Right lobe of liver (tissue), 6 donors: ENCODE data around the gene RNASET2. TPM values are rescaled to one million over a fixed set of nuclear protein-coding genes. Genes with fewer than 3 reads are reported as not detected.

Experiments
- ATAC-seq, 4 donors: fragments of 200-7000 bp; cut with Tn5 transposase; one replicate each; pipeline ENCODE4 v1.9.1; 2020; ENCODE audit warnings: mild to moderate bottlenecking in 4 of 4, moderate library complexity in 4 of 4
- DNase-seq, 3 donors: peaks; one replicate each; pipeline ENCODE4 v3.0.0-alpha.2; 2020
- H3K27ac ChIP-seq, 3 donors: fragments of 200-600 bp; one replicate each; pipeline ENCODE4 v1.8.0; 2022
- H3K27me3 ChIP-seq, 2 donors: fragments of 200-600 bp; one replicate each; pipeline ENCODE4 v1.8.0; 2022
- H3K36me3 ChIP-seq, 4 donors: fragments of 200-600 bp; sonication (generic) in 1 of 4; one replicate each; pipeline versions ENCODE4 v1.5.1 to v1.8.0; 2017 to 2022; ENCODE audit warnings: control low read depth in 1 of 4
- H3K4me1 ChIP-seq, 4 donors: fragments of 200-600 bp; sonication (generic) in 1 of 4; one replicate each; pipeline versions ENCODE4 v1.5.1 to v1.8.0; 2017 to 2022; ENCODE audit warnings: control low read depth in 1 of 4
- H3K4me3 ChIP-seq, 3 donors: fragments of 200-600 bp; one replicate each; pipeline ENCODE4 v1.8.0; 2022
- H3K9me3 ChIP-seq, 4 donors: fragments of 200-600 bp; sonication (generic) in 1 of 4; one replicate each; pipeline versions ENCODE4 v1.5.1 to v1.8.0; 2017 to 2022; ENCODE audit warnings: control low read depth in 1 of 4
- CTCF ChIP-seq, 4 donors: fragments of 200-600 bp in 3 of 4; fragments of 450-650 bp in 1 of 4; IDR thresholded peaks; one replicate each; pipeline versions ENCODE4 v1.5.1 to v1.8.0; 2016 to 2022; ENCODE audit warnings: antibody characterized with exemption in 4 of 4, mild to moderate bottlenecking in 2 of 4
- POLR2A ChIP-seq: fragments of 450-650 bp; IDR thresholded peaks from one replicate; pipeline ENCODE4 v1.6.1; 2017; ENCODE audit warnings: antibody characterized with exemption, mild to moderate bottlenecking
- WGBS: methylation state at CpG from one replicate; pipeline ENCODE4 v1.1.6; 2018; ENCODE audit warnings: low coverage, low lambda C conversion rate; ENCODE audit not compliant: insufficient coverage; ENCODE audit errors: missing lambda C conversion rate; 5-methylcytosine and 5-hydroxymethylcytosine counted together
- intact Hi-C, 2 donors: fragments of 100-400 bp; cut with DNase I; formaldehyde crosslinking; loops; one replicate each; pipeline versions ENCODE4 v1.11.2 to v1.14.1; 2022
- total RNA-seq, 6 experiments: library from RNA; depleted of rRNA in 2 of 6; stranded (reverse); fragments of >200 nt in 2 of 6; fragmentation: NEBNext Ultra II Directional in 3 of 6; extraction: Animal tissue kit (Norgen Biotek cat#: 25700) in 3 of 6; gene quantifications; one replicate each; pipeline versions ENCODE4 v1.1.0 to v1.2.4, GENCODE V29; 2016 to 2023
- donor health status: DM: no; HTN: yes; CAD: no.
- donor health status: DM: no; HTN: no; CAD: no.
- donor health status: DM: no; HTN: no; CAD: no.
- donor health status: DM: no; HTN: yes; CAD: no.
- donor health status: DM: no; HTN: yes; CAD: no.

RNASET2 gene
- total RNA-seq, 6 experiments from 2014 or later, result 21.7 to 48.4 (median 30.8) TPM

GRCh38 chr6:166936079-166936787 is 20.1 kb downstream of the RNASET2 start:
- Histone ChIP-seq H3K4me1 (no peaks in the 10 kb centered on the region), H3K27me3 (no peaks in the 10 kb centered on the region), H3K9me3 (no peaks in the 10 kb centered on the region), H3K4me3 (no peak overlapping the region), H3K36me3 (peaks cover 0 to 9% (median 0%) of the 10 kb centered on the region in 4 donors), H3K27ac (no peak overlapping the region)
- ATAC-seq (peak; percentile 16 to 64 (median 50)), DNase-seq (no peak)
- WGBS, result 52% methylated on average over 6 of the region's 8 CpGs
- no peak for TF ChIP-seq CTCF (IDR thresholded peaks at IDR 0.05)
- TF ChIP-seq POLR2A, result no peak
- intact Hi-C loops, result no loop called here

- H3K27ac ChIP-seq, result no peak overlapping the region
- H3K27me3 ChIP-seq, result no peaks in the 10 kb centered on the region
- ATAC-seq (no peak), DNase-seq (no peak)
- WGBS, result 84% methylated on average over 7 of the region's 7 CpGs
- H3K4me1 ChIP-seq, result no peaks in the 10 kb centered on the region
- peaks cover 0 to 9% (median 0%) of the 10 kb centered on the region in 4 donors for H3K36me3 ChIP-seq
- TF ChIP-seq POLR2A (no peak), CTCF (IDR thresholded peaks at IDR 0.05) (no peak)
- intact Hi-C loops, result no loop called here
- no peaks in the 10 kb centered on the region for H3K9me3 ChIP-seq
- H3K4me3 ChIP-seq, result no peak overlapping the region
Observed at GRCh38 chr6:166935353-166935752, 21.0 kb downstream of the RNASET2 start.

- H3K4me1 ChIP-seq, result no peaks in the 10 kb centered on the region
- ATAC-seq (no peak), DNase-seq (no peak)
- no peaks in the 10 kb centered on the region for H3K27me3 ChIP-seq
- no peak overlapping the region for H3K27ac ChIP-seq
- TF ChIP-seq CTCF (IDR thresholded peaks at IDR 0.05), result no peak
- no peak for TF ChIP-seq POLR2A
- intact Hi-C loops, result no loop called here
- 95% methylated on average over 7 of the region's 8 CpGs for WGBS
- peaks cover 0 to 9% (median 0%) of the 10 kb centered on the region in 4 donors for H3K36me3 ChIP-seq
- no peak overlapping the region for H3K4me3 ChIP-seq
- no peaks in the 10 kb centered on the region for H3K9me3 ChIP-seq
Observed at GRCh38 chr6:166934174-166934573, 22.2 kb downstream of the RNASET2 start.

GRCh38 chr6:166933396-166933795 is 23.0 kb downstream of the RNASET2 start:
- intact Hi-C loops, result no loop called here
- H3K4me1 ChIP-seq, result no peaks in the 10 kb centered on the region
- TF ChIP-seq CTCF (IDR thresholded peaks at IDR 0.05), result no peak
- no peak for TF ChIP-seq POLR2A
- peaks cover 0 to 7% (median 0%) of the 10 kb centered on the region in 4 donors for H3K36me3 ChIP-seq
- no peak for ATAC-seq
- no peak for DNase-seq
- no peaks in the 10 kb centered on the region for H3K27me3 ChIP-seq
- no peaks in the 10 kb centered on the region for H3K9me3 ChIP-seq
- no peak overlapping the region for H3K27ac ChIP-seq
- H3K4me3 ChIP-seq, result no peak overlapping the region
- WGBS, result 84% methylated on average over 4 of the region's 6 CpGs
